Fibroblast of the aortic adventitia (primary cell): ENCODE results near the gene ANKDD1A. TPM values are rescaled to one million over a fixed set of nuclear protein-coding genes. Genes with fewer than 3 reads are reported as not detected.

Experiments
- DNase-seq: peaks from one replicate; pipeline ENCODE4 v3.0.0-alpha.2; 2010; ENCODE audit warnings: low read depth
- H3K4me3 ChIP-seq: 2 replicates; pipeline ENCODE4 v1.5.1; 2011; ENCODE audit warnings: low read depth, mild to moderate bottlenecking, control low read depth, low read length, moderate library complexity
- CTCF ChIP-seq: IDR thresholded peaks from 2 replicates; pipeline ENCODE4 v1.5.1; 2011; ENCODE audit warnings: mild to moderate bottlenecking, low read length, control low read depth, inconsistent platforms; ENCODE audit not compliant: insufficient read depth
- total RNA-seq: library from RNA; depleted of rRNA; stranded (reverse); fragments of >200 nt; gene quantifications from 2 replicates; pipeline ENCODE4 v1.2.3, GENCODE V29; 2012; ENCODE audit warnings: low replicate concordance

Gene ANKDD1A
- total RNA-seq, 1 donor: 2.9 TPM

- no peak for DNase-seq
- H3K4me3 ChIP-seq: no peak overlapping the region
- no peak for TF ChIP-seq CTCF
These were observed 93.3 kb downstream of the ANKDD1A start for GRCh38 chr15:65004993-65005392.

DNA sequence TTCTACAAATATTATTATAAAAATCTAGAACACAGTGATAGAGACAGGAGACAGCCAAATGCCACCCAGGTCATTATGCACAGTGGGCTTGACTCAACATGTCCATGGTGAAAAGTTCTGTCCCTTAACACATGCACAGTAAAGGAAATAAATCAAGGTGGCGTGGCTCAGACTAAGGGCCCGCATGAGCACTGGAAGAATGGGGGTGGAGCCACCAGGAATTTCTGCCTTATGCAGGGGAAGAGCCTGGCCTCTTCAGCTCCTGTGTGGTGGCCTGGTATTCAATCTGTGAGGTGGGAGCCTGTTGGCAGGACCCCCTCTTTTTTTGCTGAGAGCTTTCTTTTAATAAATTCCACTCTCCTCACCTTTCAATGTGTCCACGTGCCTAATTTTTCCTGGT lies 95.2 kb downstream of the ANKDD1A start:
- DNase-seq: no peak
- TF ChIP-seq CTCF: no peak
- H3K4me3 ChIP-seq: no peak overlapping the region

Other genes starting within 250 kb of the ANKDD1A start
- 0.09 TPM in 1 of 2 replicates, not detected in the other for gene RBPMS2, start 136.3 kb upstream of the ANKDD1A start, total RNA-seq
- gene PIF1, start 86.3 kb upstream of the ANKDD1A start, total RNA-seq: 2.0 and 7.4 TPM in 2 replicates
- 16.0 and 21.8 TPM in 2 replicates for gene PLEKHO2, start 70.0 kb upstream of the ANKDD1A start, total RNA-seq
- gene SPG21, start 78.0 kb downstream of the ANKDD1A start, total RNA-seq: 73.6 and 104 TPM in 2 replicates
- gene MTFMT, start 117.7 kb downstream of the ANKDD1A start, total RNA-seq: 14.1 and 19.2 TPM in 2 replicates
- not detected in 2 replicates for gene SLC51B, start 133.5 kb downstream of the ANKDD1A start, total RNA-seq
- 1.7 and 1.9 TPM in 2 replicates for gene RASL12, start 156.1 kb downstream of the ANKDD1A start, total RNA-seq
- not detected in 2 replicates for gene KBTBD13, start 164.8 kb downstream of the ANKDD1A start, total RNA-seq
- gene UBAP1L, start 203.3 kb downstream of the ANKDD1A start, total RNA-seq: 2.1 and 3.8 TPM in 2 replicates
- gene PDCD7, start 221.9 kb downstream of the ANKDD1A start, total RNA-seq: 15.7 and 41.9 TPM in 2 replicates